Endodermal cell (in vitro differentiated cells): ENCODE results near the gene GASK1B. TPM values are rescaled to one million over a fixed set of nuclear protein-coding genes. Genes with fewer than 3 reads are reported as not detected.
A peak's percentile ranks its signal among the peaks of the same experiment; 100 is the strongest.

Source experiments
- DNase-seq: peaks from one replicate; pipeline ENCODE4 v3.0.0-alpha.2; 2017
- H3K27ac ChIP-seq: 2 replicates; pipeline ENCODE4 v1.5.1; 2013; ENCODE audit warnings: mild to moderate bottlenecking, low read depth, low read length, moderate library complexity
- H3K27me3 ChIP-seq: 2 replicates; pipeline ENCODE4 v1.6.1; 2013; ENCODE audit warnings: mild to moderate bottlenecking, low read length, moderate library complexity; ENCODE audit not compliant: insufficient read depth, control insufficient read depth, poor library complexity, severe bottlenecking
- H3K36me3 ChIP-seq: 2 replicates; pipeline ENCODE4 v1.7.0; 2013; ENCODE audit warnings: mild to moderate bottlenecking, low read length, moderate library complexity; ENCODE audit not compliant: control insufficient read depth, insufficient read depth
- H3K4me1 ChIP-seq: one replicate; pipeline ENCODE4 v1.7.0; 2013; ENCODE audit warnings: low read length; ENCODE audit not compliant: control insufficient read depth, insufficient read depth
- H3K4me3 ChIP-seq: 2 replicates; pipeline ENCODE4 v1.5.1; 2013; ENCODE audit warnings: mild to moderate bottlenecking, low read length, moderate library complexity
- H3K9ac ChIP-seq: 2 replicates; pipeline ENCODE4 v1.6.1; 2013; ENCODE audit warnings: mild to moderate bottlenecking, low read length, moderate library complexity; ENCODE audit not compliant: poor library complexity, severe bottlenecking; ENCODE audit errors: extremely low read depth
- H3K9me3 ChIP-seq: 2 replicates; pipeline ENCODE4 v1.6.1; 2013; ENCODE audit warnings: mild to moderate bottlenecking, low read length, moderate library complexity; ENCODE audit not compliant: control insufficient read depth
- H3K27ac Mint-ChIP-seq: 2 replicates; pipeline ENCODE4 v1.8.0; 2020; ENCODE audit warnings: mixed read lengths
- H3K27me3 Mint-ChIP-seq: 2 replicates; pipeline ENCODE4 v1.8.0; 2021; ENCODE audit warnings: mild to moderate bottlenecking, mixed read lengths; ENCODE audit not compliant: insufficient read depth
- H3K36me3 Mint-ChIP-seq: 2 replicates; pipeline ENCODE4 v1.8.0; 2020; ENCODE audit warnings: low read depth, mixed read lengths
- H3K4me1 Mint-ChIP-seq: 2 replicates; pipeline ENCODE4 v1.8.0; 2020; ENCODE audit warnings: mixed read lengths
- H3K4me3 Mint-ChIP-seq: 2 replicates; pipeline ENCODE4 v1.8.0; 2020; ENCODE audit warnings: mild to moderate bottlenecking, moderate library complexity, mixed read lengths
- H3K9me3 Mint-ChIP-seq: 2 replicates; pipeline ENCODE4 v1.8.0; 2020; ENCODE audit warnings: mild to moderate bottlenecking, mixed read lengths
- WGBS, 2 experiments: methylation state at CpG; one replicate each; pipeline versions ENCODE4 v1.1.5 to v1.1.7; 2013; ENCODE audit warnings: missing lambda C conversion rate in 2 of 2, mixed read lengths in 1 of 2; ENCODE audit not compliant: insufficient coverage in 1 of 2, insufficient read length in 1 of 2; 5-methylcytosine and 5-hydroxymethylcytosine counted together
- total RNA-seq, 2 donors: library from RNA; stranded (reverse); fragmentation: NEBNext Ultra II Directional in 1 of 2; extraction: Animal tissue kit (Norgen Biotek cat#: 25700) in 1 of 2; gene quantifications; 2 replicates in 1 of 2; 3 replicates in 1 of 2; pipeline ENCODE4 v1.2.1, GENCODE V29; 2021
- TF ChIP-seq, protein P1 (sequence below): fragments of 200-600 bp; sonication (generic); conservative IDR thresholded peaks from 2 replicates; pipeline ENCODE4 v1.5.0; 2021; ENCODE audit warnings: antibody characterized with exemption, mild to moderate bottlenecking

Gene GASK1B
- total RNA-seq, 2 donors from 2014 or later = 2.3 to 4.4 TPM

DNA sequence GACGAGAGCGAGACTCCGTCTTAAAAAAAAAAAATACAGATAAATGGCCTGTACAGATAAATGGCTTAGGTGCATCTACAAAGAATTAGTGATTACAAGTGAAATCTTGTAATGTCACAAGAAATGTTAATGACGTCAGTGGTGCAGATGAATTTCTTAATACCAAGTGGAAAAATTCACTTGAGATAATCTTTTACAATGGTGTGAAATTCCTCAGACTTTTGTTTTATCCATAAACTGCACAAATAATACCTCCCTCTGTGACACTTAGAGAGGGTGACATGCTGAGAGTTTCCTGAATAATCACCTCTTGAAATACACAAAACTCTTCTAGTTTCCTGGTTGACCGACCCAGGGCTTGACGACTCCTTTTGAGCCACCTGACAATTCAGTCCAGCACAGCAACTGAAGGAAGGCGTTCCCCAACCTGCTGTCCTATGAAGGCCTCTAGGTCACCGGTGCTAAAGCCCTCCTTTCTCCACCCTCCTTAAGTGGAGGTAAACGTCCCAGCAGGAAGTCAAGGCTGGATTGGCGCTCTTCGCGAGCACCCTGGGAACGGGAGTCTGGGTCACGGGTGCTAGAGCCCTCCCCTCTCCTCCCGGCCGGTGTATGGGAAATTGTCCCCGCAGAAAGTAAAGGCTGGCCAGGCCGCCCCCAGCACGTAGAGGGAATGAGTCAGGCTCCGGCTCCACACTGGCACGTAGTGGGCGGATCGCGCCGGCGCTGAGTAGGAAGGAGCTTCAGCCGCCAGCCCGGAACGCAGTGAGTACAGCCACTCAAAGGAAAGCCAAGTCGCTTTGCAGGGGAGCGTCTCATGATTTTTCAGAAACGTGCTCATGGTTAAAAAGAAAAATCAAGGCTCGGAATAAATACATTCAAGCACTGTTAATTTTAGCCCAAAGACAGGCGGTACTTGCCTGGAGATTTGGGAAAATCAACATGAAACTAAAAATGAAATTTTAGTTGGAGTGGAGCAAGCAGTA is 37.3 kb upstream of the GASK1B start, which contains the start of gene TMEM144:
Gene TMEM144, plus strand, starts transcription at position 662 of the 983 bp plus-strand sequence. CDS start 2,182 bp downstream, outside the sequence.
- peak; percentile 96 for DNase-seq
- TF ChIP-seq, protein P1, sequence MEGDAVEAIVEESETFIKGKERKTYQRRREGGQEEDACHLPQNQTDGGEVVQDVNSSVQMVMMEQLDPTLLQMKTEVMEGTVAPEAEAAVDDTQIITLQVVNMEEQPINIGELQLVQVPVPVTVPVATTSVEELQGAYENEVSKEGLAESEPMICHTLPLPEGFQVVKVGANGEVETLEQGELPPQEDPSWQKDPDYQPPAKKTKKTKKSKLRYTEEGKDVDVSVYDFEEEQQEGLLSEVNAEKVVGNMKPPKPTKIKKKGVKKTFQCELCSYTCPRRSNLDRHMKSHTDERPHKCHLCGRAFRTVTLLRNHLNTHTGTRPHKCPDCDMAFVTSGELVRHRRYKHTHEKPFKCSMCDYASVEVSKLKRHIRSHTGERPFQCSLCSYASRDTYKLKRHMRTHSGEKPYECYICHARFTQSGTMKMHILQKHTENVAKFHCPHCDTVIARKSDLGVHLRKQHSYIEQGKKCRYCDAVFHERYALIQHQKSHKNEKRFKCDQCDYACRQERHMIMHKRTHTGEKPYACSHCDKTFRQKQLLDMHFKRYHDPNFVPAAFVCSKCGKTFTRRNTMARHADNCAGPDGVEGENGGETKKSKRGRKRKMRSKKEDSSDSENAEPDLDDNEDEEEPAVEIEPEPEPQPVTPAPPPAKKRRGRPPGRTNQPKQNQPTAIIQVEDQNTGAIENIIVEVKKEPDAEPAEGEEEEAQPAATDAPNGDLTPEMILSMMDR = peak; percentile 47
- no peaks in the 10 kb centered on the region for H3K27me3 Mint-ChIP-seq
- H3K27ac ChIP-seq = peak within 1 kb of the TSS; percentile 9
- peak within 1 kb of the TSS; percentile 94 for H3K27ac Mint-ChIP-seq
- 16 to 28% methylated on average over 15 to 34 of the region's 34 CpGs for WGBS, 2 experiments
- no peaks in the 10 kb centered on the region for H3K36me3 ChIP-seq
- peaks cover 9% of the 10 kb centered on the region for H3K4me1 Mint-ChIP-seq
- H3K9me3 Mint-ChIP-seq = peaks cover 3% of the 10 kb centered on the region
- no peaks in the 10 kb centered on the region for H3K27me3 ChIP-seq
- peaks cover 4% of the 10 kb centered on the region for H3K4me1 ChIP-seq
- peaks cover 4% of the 10 kb centered on the region for H3K9me3 ChIP-seq
- H3K4me3 ChIP-seq = peak within 1 kb of the TSS; percentile 83
- peak within 1 kb of the TSS; percentile 52 for H3K9ac ChIP-seq
- H3K36me3 Mint-ChIP-seq = peaks cover 3% of the 10 kb centered on the region
- peak within 1 kb of the TSS; percentile 71 for H3K4me3 Mint-ChIP-seq

DNA sequence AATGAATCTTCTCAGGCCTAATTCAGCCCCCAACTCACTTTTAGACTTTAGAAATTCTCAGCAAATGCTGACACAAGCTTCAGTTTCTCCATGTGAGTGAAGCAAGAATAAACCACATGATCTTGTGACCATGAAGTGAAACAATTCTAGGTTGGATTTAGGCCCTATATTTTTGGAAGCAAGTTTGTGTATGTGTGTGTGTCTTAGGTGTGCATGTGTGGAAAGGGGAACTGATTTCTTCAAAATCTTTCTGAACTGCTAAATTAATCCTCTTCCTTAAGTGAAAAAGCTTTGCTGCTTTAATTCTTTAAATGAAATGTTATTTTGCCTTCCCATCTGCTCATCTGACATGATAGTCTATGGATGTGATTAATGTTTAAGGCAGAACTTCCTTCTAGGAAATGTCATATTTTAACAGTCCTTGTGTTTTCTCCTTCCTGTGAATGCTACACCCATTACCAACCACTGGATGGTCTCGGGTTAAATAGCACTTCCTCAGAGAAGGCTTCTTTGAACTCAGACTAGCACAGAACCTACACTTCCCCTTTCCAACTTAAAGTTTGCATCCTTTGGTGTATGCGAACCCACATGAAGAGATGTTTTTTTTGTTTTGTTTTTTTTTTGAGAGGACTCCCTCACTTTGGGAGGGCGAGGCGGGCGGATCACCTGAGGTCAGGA is 36.3 kb upstream of the GASK1B start:
- H3K27ac Mint-ChIP-seq = no peak overlapping the region

DNA sequence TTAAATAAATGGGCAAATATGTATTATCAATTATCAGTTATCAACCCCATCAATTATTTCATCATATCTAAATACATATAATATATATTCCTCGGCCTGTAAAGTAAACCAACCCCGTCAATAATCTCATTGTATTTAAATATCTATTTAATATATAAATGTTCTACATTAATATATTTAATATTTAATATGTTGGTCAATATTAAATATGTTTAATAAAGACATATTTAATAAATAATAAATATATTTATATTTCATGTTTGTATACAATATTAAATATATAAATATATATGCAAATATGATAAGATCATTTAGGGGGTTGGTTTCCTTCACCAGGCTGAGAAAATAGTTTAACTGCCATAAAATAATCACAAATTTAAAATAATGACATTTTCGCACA is 31.1 kb upstream of the GASK1B start:
- DNase-seq = no peak
- H3K27ac Mint-ChIP-seq = no peak overlapping the region
- H3K27me3 Mint-ChIP-seq = no peaks in the 10 kb centered on the region
- peaks cover 4% of the 10 kb centered on the region for H3K9me3 ChIP-seq
- no peak overlapping the region for H3K9ac ChIP-seq
- H3K4me1 Mint-ChIP-seq = peaks cover 7% of the 10 kb centered on the region
- H3K36me3 Mint-ChIP-seq = no peaks in the 10 kb centered on the region
- H3K27ac ChIP-seq = no peak overlapping the region
- H3K4me1 ChIP-seq = no peaks in the 10 kb centered on the region
- H3K27me3 ChIP-seq = no peaks in the 10 kb centered on the region
- TF ChIP-seq, protein P1 = no peak
- H3K4me3 Mint-ChIP-seq = no peak overlapping the region
- H3K36me3 ChIP-seq = no peaks in the 10 kb centered on the region
- H3K9me3 Mint-ChIP-seq = peaks cover 3% of the 10 kb centered on the region
- WGBS, 2 experiments = 100% methylated on average over 1 of the region's 3 CpGs; no CpG with 5 or more reads in 1 of the 2 experiments
- no peak overlapping the region for H3K4me3 ChIP-seq

More for the DNA sequence above, 36.3 kb upstream of the GASK1B start:
- no peak overlapping the region for H3K9ac ChIP-seq
- no peaks in the 10 kb centered on the region for H3K27me3 ChIP-seq
- WGBS, 2 experiments = 96% methylated on average over 3 of the region's 5 CpGs; no CpG with 5 or more reads in 1 of the 2 experiments
- peaks cover 4% of the 10 kb centered on the region for H3K4me1 ChIP-seq
- no peak overlapping the region for H3K4me3 ChIP-seq
- H3K9me3 Mint-ChIP-seq = peaks cover 3% of the 10 kb centered on the region
- no peak overlapping the region for H3K4me3 Mint-ChIP-seq
- H3K4me1 Mint-ChIP-seq = peaks cover 9% of the 10 kb centered on the region
- no peak for DNase-seq
- H3K27ac ChIP-seq = no peak overlapping the region
- peaks cover 4% of the 10 kb centered on the region for H3K9me3 ChIP-seq
- H3K27me3 Mint-ChIP-seq = no peaks in the 10 kb centered on the region
- H3K36me3 ChIP-seq = no peaks in the 10 kb centered on the region
- TF ChIP-seq, protein P1 = no peak
- H3K36me3 Mint-ChIP-seq = peaks cover 2% of the 10 kb centered on the region
